Neural progenitor cell (in vitro differentiated cells): ENCODE results near the gene UTP14A. TPM values are rescaled to one million over a fixed set of nuclear protein-coding genes. Genes with fewer than 3 reads are reported as not detected.

Experiments
- DNase-seq: peaks from one replicate; pipeline ENCODE4 v3.0.0-alpha.2; 2016; ENCODE audit warnings: low spot score
- H2AFZ ChIP-seq: fragments of 200-600 bp; sonication (generic); replicated peaks from 2 replicates; pipeline ENCODE4 v1.6.1; 2016; ENCODE audit warnings: antibody characterized with exemption
- H3F3A ChIP-seq: fragments of 200-600 bp; sonication (generic); 2 replicates; pipeline ENCODE4 v1.6.1; 2016; ENCODE audit warnings: antibody characterized with exemption, low read depth
- H3K27ac ChIP-seq: fragments of 200-600 bp; sonication (generic); 2 replicates; pipeline ENCODE4 v1.5.1; 2016; ENCODE audit warnings: mild to moderate bottlenecking
- H3K27me3 ChIP-seq: fragments of 200-600 bp; sonication (generic); 2 replicates; pipeline ENCODE4 v1.6.1; 2016; ENCODE audit warnings: mild to moderate bottlenecking, moderate library complexity
- H3K36me3 ChIP-seq: fragments of 200-600 bp; sonication (generic); 2 replicates; pipeline ENCODE4 v1.5.1; 2016
- H3K4me1 ChIP-seq: fragments of 200-600 bp; sonication (generic); 2 replicates; pipeline ENCODE4 v1.6.1; 2016; ENCODE audit warnings: mixed run types
- H3K4me2 ChIP-seq: fragments of 200-600 bp; sonication (generic); 2 replicates; pipeline ENCODE4 v1.6.1; 2016
- H3K4me3 ChIP-seq: fragments of 200-600 bp; sonication (generic); 2 replicates; pipeline ENCODE4 v1.5.1; 2016
- H3K79me2 ChIP-seq: fragments of 200-600 bp; sonication (generic); 2 replicates; pipeline ENCODE4 v1.6.1; 2016; ENCODE audit warnings: low read depth
- H3K9ac ChIP-seq: fragments of 200-600 bp; sonication (generic); 2 replicates; pipeline ENCODE4 v1.6.1; 2016
- H3K9me3 ChIP-seq: fragments of 200-600 bp; sonication (generic); 2 replicates; pipeline ENCODE4 v1.5.1; 2016; ENCODE audit warnings: low read depth
- H4K20me1 ChIP-seq: fragments of 200-600 bp; sonication (generic); 2 replicates; pipeline ENCODE4 v1.6.1; 2016; ENCODE audit warnings: low read depth
- H3K27ac Mint-ChIP-seq: 3 replicates; pipeline ENCODE4 v1.8.0; 2021; ENCODE audit warnings: mixed read lengths
- H3K27me3 Mint-ChIP-seq: 2 replicates; pipeline ENCODE4 v1.8.0; 2022; ENCODE audit warnings: low read depth, mild to moderate bottlenecking, inconsistent platforms, moderate library complexity, mixed read lengths; ENCODE audit not compliant: insufficient read depth
- H3K36me3 Mint-ChIP-seq: 3 replicates; pipeline ENCODE4 v1.8.0; 2021; ENCODE audit warnings: mixed read lengths
- H3K4me1 Mint-ChIP-seq: 3 replicates; pipeline ENCODE4 v1.8.0; 2021; ENCODE audit warnings: mixed read lengths
- H3K4me3 Mint-ChIP-seq: 3 replicates; pipeline ENCODE4 v1.8.0; 2021; ENCODE audit warnings: mild to moderate bottlenecking, moderate library complexity, mixed read lengths
- H3K9me3 Mint-ChIP-seq: 3 replicates; pipeline ENCODE4 v1.8.0; 2020; ENCODE audit warnings: mixed read lengths
- EZH2 ChIP-seq: fragments of 200-600 bp; sonication (generic); IDR thresholded peaks from 2 replicates; pipeline ENCODE4 v1.6.1; 2017; ENCODE audit warnings: antibody characterized with exemption, mild to moderate bottlenecking, moderate library complexity
- EZH2phosphoT487 ChIP-seq: fragments of 200-600 bp; sonication (generic); IDR thresholded peaks from 2 replicates; pipeline ENCODE4 v1.6.1; 2017; ENCODE audit warnings: antibody characterized with exemption
- total RNA-seq: library from RNA; depleted of rRNA; stranded (reverse); fragments of >200 nt; gene quantifications from 2 replicates; pipeline ENCODE4 v1.2.3, GENCODE V29; 2015; ENCODE audit warnings: low replicate concordance
- TF ChIP-seq, protein P1 (sequence below): fragments of 200-600 bp; sonication (generic); IDR thresholded peaks from 2 replicates; pipeline ENCODE4 v1.5.1; 2017; ENCODE audit warnings: antibody characterized with exemption, mild to moderate bottlenecking

Gene UTP14A
- total RNA-seq, 1 donor from 2014 or later = 8.3 TPM

GRCh38 chrX:129959493-129959832, 53.5 kb downstream of the UTP14A start:
- Histone ChIP-seq H2AFZ (no peak overlapping the region), H3K27me3 (peaks cover 68% of the 10 kb centered on the region), H3K27ac (no peak overlapping the region), H3K79me2 (no peaks in the 10 kb centered on the region), H3K4me3 (peak overlapping the region; percentile 23), H3F3A (peaks cover 51% of the 10 kb centered on the region), H3K9ac (no peak overlapping the region), H3K4me2 (peak overlapping the region; percentile 60), H3K36me3 (no peaks in the 10 kb centered on the region), H3K9me3 (no peaks in the 10 kb centered on the region), H3K4me1 (peaks cover 3% of the 10 kb centered on the region), H4K20me1 (no peaks in the 10 kb centered on the region)
- Mint-ChIP-seq H3K27me3 (peaks cover 33% of the 10 kb centered on the region), H3K27ac (no peak overlapping the region), H3K36me3 (no peaks in the 10 kb centered on the region), H3K4me1 (peaks cover 61% of the 10 kb centered on the region), H3K4me3 (peak overlapping the region; percentile 54), H3K9me3 (no peaks in the 10 kb centered on the region)
- TF ChIP-seq EZH2 = no peak
- TF ChIP-seq EZH2phosphoT487 = no peak
- TF ChIP-seq, protein P1, sequence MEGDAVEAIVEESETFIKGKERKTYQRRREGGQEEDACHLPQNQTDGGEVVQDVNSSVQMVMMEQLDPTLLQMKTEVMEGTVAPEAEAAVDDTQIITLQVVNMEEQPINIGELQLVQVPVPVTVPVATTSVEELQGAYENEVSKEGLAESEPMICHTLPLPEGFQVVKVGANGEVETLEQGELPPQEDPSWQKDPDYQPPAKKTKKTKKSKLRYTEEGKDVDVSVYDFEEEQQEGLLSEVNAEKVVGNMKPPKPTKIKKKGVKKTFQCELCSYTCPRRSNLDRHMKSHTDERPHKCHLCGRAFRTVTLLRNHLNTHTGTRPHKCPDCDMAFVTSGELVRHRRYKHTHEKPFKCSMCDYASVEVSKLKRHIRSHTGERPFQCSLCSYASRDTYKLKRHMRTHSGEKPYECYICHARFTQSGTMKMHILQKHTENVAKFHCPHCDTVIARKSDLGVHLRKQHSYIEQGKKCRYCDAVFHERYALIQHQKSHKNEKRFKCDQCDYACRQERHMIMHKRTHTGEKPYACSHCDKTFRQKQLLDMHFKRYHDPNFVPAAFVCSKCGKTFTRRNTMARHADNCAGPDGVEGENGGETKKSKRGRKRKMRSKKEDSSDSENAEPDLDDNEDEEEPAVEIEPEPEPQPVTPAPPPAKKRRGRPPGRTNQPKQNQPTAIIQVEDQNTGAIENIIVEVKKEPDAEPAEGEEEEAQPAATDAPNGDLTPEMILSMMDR = no peak
- peak; percentile 69 for DNase-seq

DNA sequence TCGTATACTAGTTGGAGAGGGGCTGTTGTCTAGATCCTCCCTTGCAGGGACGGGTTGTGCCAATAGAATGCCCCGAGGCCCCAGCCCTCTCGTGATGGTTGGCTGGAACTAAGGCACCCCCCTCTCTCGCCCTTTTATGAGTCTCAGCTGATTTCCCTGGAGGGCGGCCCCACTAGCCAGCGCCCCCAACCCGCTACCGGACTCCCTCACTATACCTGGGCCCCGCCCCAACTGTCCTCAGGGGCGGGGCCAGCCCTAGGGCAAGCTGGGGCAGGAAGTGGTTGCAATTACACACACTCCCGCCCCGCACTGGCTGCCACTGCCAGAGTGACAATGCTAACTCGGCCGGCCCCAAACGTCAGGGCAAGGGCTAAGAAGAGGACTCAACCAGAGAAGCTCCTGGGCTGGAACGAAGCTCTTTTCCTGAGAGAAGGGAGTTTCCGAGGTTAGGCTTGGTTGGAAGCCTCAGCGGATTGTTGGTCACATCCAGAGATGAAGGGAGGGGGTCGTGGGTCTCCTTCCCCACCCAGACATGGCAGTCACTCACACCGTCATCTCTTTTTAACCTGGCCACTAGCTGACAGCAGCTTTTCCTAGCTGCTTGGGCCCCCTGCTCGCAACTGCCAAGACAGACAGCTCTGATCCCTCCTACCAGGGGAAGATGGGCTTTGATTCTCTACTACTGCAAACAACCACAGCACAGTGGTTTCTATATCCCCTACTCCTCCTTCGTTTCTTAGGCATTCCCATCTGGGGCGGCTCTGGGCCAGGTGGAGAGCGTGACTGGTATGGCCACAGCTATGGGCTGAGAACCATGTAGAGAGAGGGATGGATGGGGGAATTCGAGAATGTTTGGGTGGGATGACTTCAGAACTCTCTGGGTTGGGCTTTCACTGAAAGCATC, 55.5 kb downstream of the UTP14A start:
- H3K27me3 ChIP-seq = peaks cover 58% of the 10 kb centered on the region
- H3K9ac ChIP-seq = no peak overlapping the region
- H3K27ac ChIP-seq = no peak overlapping the region
- peak overlapping the region; percentile 67 for H3K4me2 ChIP-seq
- H3F3A ChIP-seq = peaks cover 44% of the 10 kb centered on the region
- peak overlapping the region; percentile 33 for H3K4me3 ChIP-seq
- peak; percentile 83 for DNase-seq
- Mint-ChIP-seq H3K27me3 (peaks cover 27% of the 10 kb centered on the region), H3K9me3 (no peaks in the 10 kb centered on the region), H3K36me3 (no peaks in the 10 kb centered on the region), H3K4me1 (peaks cover 55% of the 10 kb centered on the region), H3K27ac (peak overlapping the region; percentile 6), H3K4me3 (peak overlapping the region; percentile 80)
- H4K20me1 ChIP-seq = no peaks in the 10 kb centered on the region
- no peaks in the 10 kb centered on the region for H3K79me2 ChIP-seq
- no peaks in the 10 kb centered on the region for H3K36me3 ChIP-seq
- H3K4me1 ChIP-seq = no peaks in the 10 kb centered on the region
- no peak for TF ChIP-seq EZH2phosphoT487
- no peak for TF ChIP-seq EZH2
- H3K9me3 ChIP-seq = no peaks in the 10 kb centered on the region
- peak overlapping the region; percentile 7 for H2AFZ ChIP-seq

DNA sequence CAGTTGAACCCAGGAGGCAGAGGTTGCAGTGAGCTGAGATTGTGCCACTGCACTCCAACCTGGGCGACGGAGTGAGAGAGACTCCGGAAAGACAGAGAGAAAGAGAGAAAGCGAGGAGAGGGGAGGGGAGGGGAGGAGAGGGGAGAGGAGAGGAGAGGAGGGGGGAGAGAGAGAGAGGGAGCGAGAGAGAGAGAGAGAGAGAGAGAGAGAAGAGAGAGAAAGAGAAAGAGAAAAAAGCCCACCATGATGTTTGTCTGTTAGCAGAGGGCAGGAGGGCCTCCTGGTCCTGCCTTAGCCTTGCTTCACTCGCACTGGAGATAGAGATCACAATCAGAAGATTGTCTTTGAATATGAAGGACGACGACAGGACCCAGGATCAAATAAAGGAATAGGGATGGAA, 57.8 kb downstream of the UTP14A start:
- H3K4me1 Mint-ChIP-seq = peaks cover 42% of the 10 kb centered on the region
- H3K36me3 Mint-ChIP-seq = no peaks in the 10 kb centered on the region
- no peaks in the 10 kb centered on the region for H3K36me3 ChIP-seq
- peaks cover 38% of the 10 kb centered on the region for H3K27me3 ChIP-seq
- H3K4me1 ChIP-seq = no peaks in the 10 kb centered on the region
- H3K9ac ChIP-seq = no peak overlapping the region
- no peaks in the 10 kb centered on the region for H3K79me2 ChIP-seq
- no peak overlapping the region for H3K4me2 ChIP-seq
- no peak overlapping the region for H2AFZ ChIP-seq
- DNase-seq = no peak
- H3K27ac Mint-ChIP-seq = peak overlapping the region; percentile 36
- H3F3A ChIP-seq = peaks cover 29% of the 10 kb centered on the region
- H3K27ac ChIP-seq = no peak overlapping the region
- no peaks in the 10 kb centered on the region for H4K20me1 ChIP-seq
- H3K27me3 Mint-ChIP-seq = peaks cover 24% of the 10 kb centered on the region
- peaks cover 5% of the 10 kb centered on the region for H3K9me3 Mint-ChIP-seq
- no peaks in the 10 kb centered on the region for H3K9me3 ChIP-seq
- H3K4me3 Mint-ChIP-seq = peak overlapping the region; percentile 48
- H3K4me3 ChIP-seq = no peak overlapping the region
- TF ChIP-seq EZH2phosphoT487 = no peak
- TF ChIP-seq, protein P1 = no peak
- no peak for TF ChIP-seq EZH2

- no peaks in the 10 kb centered on the region for H3K9me3 ChIP-seq
- H3K9ac ChIP-seq = no peak overlapping the region
- no peaks in the 10 kb centered on the region for H3K4me1 ChIP-seq
- H2AFZ ChIP-seq = no peak overlapping the region
- H3K9me3 Mint-ChIP-seq = peaks cover 8% of the 10 kb centered on the region
- H3K4me3 ChIP-seq = no peak overlapping the region
- H3K36me3 ChIP-seq = no peaks in the 10 kb centered on the region
- peaks cover 29% of the 10 kb centered on the region for H3K4me1 Mint-ChIP-seq
- H3K36me3 Mint-ChIP-seq = no peaks in the 10 kb centered on the region
- H3K79me2 ChIP-seq = no peaks in the 10 kb centered on the region
- TF ChIP-seq EZH2 = no peak
- peaks cover 18% of the 10 kb centered on the region for H3F3A ChIP-seq
- no peak for DNase-seq
- peaks cover 24% of the 10 kb centered on the region for H3K27me3 ChIP-seq
- no peak overlapping the region for H3K27ac ChIP-seq
- no peak overlapping the region for H3K4me2 ChIP-seq
- H3K27ac Mint-ChIP-seq = peak overlapping the region; percentile 89
- H3K4me3 Mint-ChIP-seq = no peak overlapping the region
- H4K20me1 ChIP-seq = no peaks in the 10 kb centered on the region
- peaks cover 18% of the 10 kb centered on the region for H3K27me3 Mint-ChIP-seq
Observed at GRCh38 chrX:129965166-129965565, 59.2 kb downstream of the UTP14A start.
